GM06990 (cell line): ENCODE data around the gene PTPN3.
"Not testable (repeated sequence)": the region's sequence is repeated elsewhere in the genome, so short reads cannot be mapped to it uniquely, and the experiment has no call there.

Experiments
- DNase-seq: peaks from one replicate; pipeline ENCODE4 v3.0.0-alpha.2; 2011; ENCODE audit not compliant: insufficient read length; ENCODE audit errors: extremely low read depth
- H3K27me3 ChIP-seq: replicated peaks from 2 replicates; pipeline ENCODE4 v1.6.0; 2011; ENCODE audit warnings: low read length; ENCODE audit not compliant: control insufficient read depth, insufficient read depth
- H3K36me3 ChIP-seq: 2 replicates; pipeline ENCODE4 v1.5.1; 2011; ENCODE audit warnings: low read length; ENCODE audit not compliant: control insufficient read depth, insufficient read depth
- H3K4me3 ChIP-seq: replicated peaks from 2 replicates; pipeline ENCODE4 v1.5.1; 2011; ENCODE audit warnings: low read depth, mild to moderate bottlenecking, control low read depth, low read length
- TF ChIP-seq, protein P1 (sequence below): IDR thresholded peaks from 2 replicates; pipeline ENCODE4 v1.5.1; 2011; ENCODE audit warnings: low read length, control low read depth, mild to moderate bottlenecking, inconsistent platforms; ENCODE audit not compliant: insufficient read depth, poor library complexity, severe bottlenecking

Gene PTPN3

DNA sequence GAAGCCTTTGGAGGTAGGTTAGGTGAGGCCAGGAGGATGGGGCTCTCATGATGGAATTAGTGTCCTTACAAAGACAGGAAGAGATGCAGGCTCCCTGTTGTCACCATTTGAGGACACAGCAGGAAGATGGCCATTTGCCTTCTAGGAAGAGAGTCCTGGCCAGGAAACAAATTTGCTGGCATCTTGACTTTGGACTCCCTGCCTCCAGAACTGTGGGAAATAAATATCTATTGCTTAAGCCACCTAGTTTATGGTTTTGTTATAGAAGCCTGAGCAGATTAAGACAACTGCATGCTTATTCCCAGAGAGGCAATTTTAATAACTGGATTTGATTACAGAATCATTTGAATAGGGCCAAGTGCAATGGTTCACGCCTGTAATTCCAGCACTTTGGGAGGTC, 126.7 kb downstream of the PTPN3 start:
- TF ChIP-seq, protein P1, sequence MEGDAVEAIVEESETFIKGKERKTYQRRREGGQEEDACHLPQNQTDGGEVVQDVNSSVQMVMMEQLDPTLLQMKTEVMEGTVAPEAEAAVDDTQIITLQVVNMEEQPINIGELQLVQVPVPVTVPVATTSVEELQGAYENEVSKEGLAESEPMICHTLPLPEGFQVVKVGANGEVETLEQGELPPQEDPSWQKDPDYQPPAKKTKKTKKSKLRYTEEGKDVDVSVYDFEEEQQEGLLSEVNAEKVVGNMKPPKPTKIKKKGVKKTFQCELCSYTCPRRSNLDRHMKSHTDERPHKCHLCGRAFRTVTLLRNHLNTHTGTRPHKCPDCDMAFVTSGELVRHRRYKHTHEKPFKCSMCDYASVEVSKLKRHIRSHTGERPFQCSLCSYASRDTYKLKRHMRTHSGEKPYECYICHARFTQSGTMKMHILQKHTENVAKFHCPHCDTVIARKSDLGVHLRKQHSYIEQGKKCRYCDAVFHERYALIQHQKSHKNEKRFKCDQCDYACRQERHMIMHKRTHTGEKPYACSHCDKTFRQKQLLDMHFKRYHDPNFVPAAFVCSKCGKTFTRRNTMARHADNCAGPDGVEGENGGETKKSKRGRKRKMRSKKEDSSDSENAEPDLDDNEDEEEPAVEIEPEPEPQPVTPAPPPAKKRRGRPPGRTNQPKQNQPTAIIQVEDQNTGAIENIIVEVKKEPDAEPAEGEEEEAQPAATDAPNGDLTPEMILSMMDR, result no peak
- no peak overlapping the region for H3K4me3 ChIP-seq
- H3K27me3 ChIP-seq, result no peaks in the 10 kb centered on the region
- DNase-seq, result no peak
- no peaks in the 10 kb centered on the region for H3K36me3 ChIP-seq

GRCh38 chr9:109369285-109369684, 128.8 kb downstream of the PTPN3 start:
- Histone ChIP-seq H3K36me3 (no peaks in the 10 kb centered on the region), H3K4me3 (no peak overlapping the region), H3K27me3 (no peaks in the 10 kb centered on the region; the same call in 1 of the 2 replicates)
- TF ChIP-seq, protein P1, result no peak
- no peak for DNase-seq

DNA sequence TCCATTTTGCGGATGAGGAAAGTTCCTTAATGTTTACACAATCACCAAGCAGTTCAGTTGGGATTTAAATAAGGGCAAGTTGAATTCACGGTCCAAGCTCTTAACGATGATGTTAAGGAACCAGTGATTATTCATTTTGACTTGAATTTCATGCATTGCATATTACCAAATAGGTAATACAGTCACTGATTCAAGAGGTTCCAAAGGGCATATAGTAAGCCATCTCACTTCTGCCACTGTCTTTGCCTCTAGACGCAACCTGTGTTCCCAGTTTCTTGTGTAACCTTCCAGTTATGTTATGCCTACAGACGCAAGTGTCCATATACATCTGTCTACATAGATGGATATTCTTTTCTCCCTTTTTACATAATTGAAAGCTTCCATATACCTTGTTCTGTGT, 137.3 kb downstream of the PTPN3 start:
- no peak overlapping the region for H3K4me3 ChIP-seq
- no peak for DNase-seq
- H3K27me3 ChIP-seq, result no peaks in the 10 kb centered on the region; the same call in 1 of the 2 replicates
- no peaks in the 10 kb centered on the region for H3K36me3 ChIP-seq
- TF ChIP-seq, protein P1, result no peak

DNA sequence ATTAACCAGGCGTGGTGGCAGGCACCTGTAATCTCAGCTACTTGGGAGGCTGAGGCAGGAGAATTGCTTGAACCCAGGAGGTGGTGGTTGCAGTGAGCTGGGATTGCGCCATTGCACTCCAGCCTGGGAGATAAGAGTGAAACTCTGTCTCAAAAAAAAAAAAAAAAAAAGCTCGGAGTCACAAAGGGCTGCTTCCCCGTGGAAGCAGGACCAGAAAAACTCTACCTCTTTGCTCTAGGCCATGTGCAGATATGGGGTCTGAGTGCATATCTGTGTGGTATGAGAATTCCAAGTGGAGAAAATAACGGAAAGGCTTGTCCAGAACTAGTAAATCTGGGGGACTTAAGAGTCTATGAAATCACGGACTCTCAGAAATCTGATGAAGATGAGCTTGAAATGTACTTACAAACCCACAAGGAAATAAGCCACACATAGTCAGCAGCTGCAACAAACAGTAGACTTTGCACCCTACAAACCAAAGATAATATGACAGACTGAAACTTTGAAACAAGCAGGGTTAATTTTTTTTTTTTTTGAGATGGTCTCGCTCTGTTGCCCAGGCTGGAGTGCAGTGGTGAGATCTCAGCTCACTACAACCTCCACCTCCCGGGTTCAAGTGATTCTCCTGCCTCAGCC, 139.0 kb downstream of the PTPN3 start:
- H3K27me3 ChIP-seq, H3K36me3 ChIP-seq, DNase-seq, H3K4me3 ChIP-seq: not testable (repeated sequence)

GRCh38 chr9:109355564-109356297, 142.4 kb downstream of the PTPN3 start:
- H3K27me3 ChIP-seq, result no peaks in the 10 kb centered on the region; the same call in 1 of the 2 replicates
- TF ChIP-seq, protein P1, result no peak
- DNase-seq, result no peak
- H3K36me3 ChIP-seq, result no peaks in the 10 kb centered on the region
- no peak overlapping the region for H3K4me3 ChIP-seq

- no peak for DNase-seq
- Histone ChIP-seq H3K4me3 (no peak overlapping the region), H3K27me3 (no peaks in the 10 kb centered on the region; the same call in 1 of the 2 replicates), H3K36me3 (no peaks in the 10 kb centered on the region)
- TF ChIP-seq, protein P1, result no peak
These were observed 143.9 kb downstream of the PTPN3 start for GRCh38 chr9:109354190-109354589.
